HCT116 (cell line): Measurements from ENCODE around the gene VIPR2. TPM values are rescaled to one million over a fixed set of nuclear protein-coding genes. Genes with fewer than 3 reads are reported as not detected.

Experiments
- ATAC-seq: fragments of 200-7000 bp; cut with Tn5 transposase; 2 replicates; pipeline ENCODE4 v1.9.1; 2020; ENCODE audit warnings: mild to moderate bottlenecking, moderate library complexity
- BruUV-seq: library from RNA; stranded (reverse); fragments of 400-500 nt; replicated peaks from 2 replicates; lab custom pipeline; 2021; lab: Mats Ljungman, UMichigan
- CTCF ChIA-PET: fragments of 300-600 bp; sonication (Branson Sonifier 250); formaldehyde crosslinking; loops from one replicate; lab custom pipeline; 2021; ENCODE audit warnings: antibody characterized with exemption; lab: Charles Lee
- POLR2A ChIA-PET: fragments of 300-600, 350-600 bp; sonication (Branson Sonifier 250); formaldehyde crosslinking; loops from one replicate; lab custom pipeline; 2021; ENCODE audit warnings: antibody characterized with exemption; lab: Charles Lee
- RAD21 ChIA-PET, 2 experiments: fragments of 300-600 bp; sonication (Branson Sonifier 250); formaldehyde crosslinking; loops; one replicate each; lab custom pipeline; 2023; ENCODE audit warnings: low total read pairs in 2 of 2; ENCODE audit not compliant: uncharacterized antibody in 2 of 2, unreplicated experiment in 2 of 2, low non-redundant PET in 1 of 2; lab: Charles Lee
- DNase-seq: peaks from one replicate; pipeline ENCODE4 v3.0.0-alpha.2; 2010; ENCODE audit warnings: low read depth, low spot score
- H2AFZ ChIP-seq: fragments of 200-600 bp; shearing (Covaris generic), sonication (generic); 2 replicates; pipeline ENCODE4 v1.6.1; 2017; ENCODE audit warnings: low read depth, mixed run types, mixed read lengths, antibody characterized with exemption, low read length; ENCODE audit not compliant: poor library complexity, severe bottlenecking
- H3K27ac ChIP-seq: 2 replicates; pipeline ENCODE4 v1.5.1; 2012; ENCODE audit warnings: low read depth, low read length
- H3K27me3 ChIP-seq: fragments of 200-600 bp; sonication (generic); 2 replicates; pipeline ENCODE4 v1.6.1; 2016; ENCODE audit warnings: mixed run types, low read length, mixed read lengths; ENCODE audit not compliant: insufficient read depth
- H3K36me3 ChIP-seq, 2 experiments: fragments of 200-500 bp in 1 of 2; fragments of 200-600 bp in 1 of 2; sonication (Bioruptor generic) in 1 of 2; sonication (generic) in 1 of 2; 2 replicates each; pipeline versions ENCODE4 v1.5.1 to v1.6.1; 2014 to 2016; ENCODE audit warnings: low read length in 2 of 2, inconsistent platforms in 1 of 2, mixed read lengths in 1 of 2, mixed run types in 1 of 2; ENCODE audit not compliant: insufficient read depth in 2 of 2, control insufficient read depth in 1 of 2
- H3K4me1 ChIP-seq, 2 experiments: fragments of 200-600 bp in 1 of 2; sonication (generic) in 1 of 2; 2 replicates each; pipeline versions ENCODE4 v1.5.1 to v1.6.1; 2012 to 2017; ENCODE audit warnings: low read length in 2 of 2, inconsistent platforms in 1 of 2, mild to moderate bottlenecking in 1 of 2, mixed read lengths in 1 of 2, mixed run types in 1 of 2, moderate library complexity in 1 of 2; ENCODE audit not compliant: insufficient read depth in 2 of 2, control insufficient read depth in 1 of 2
- H3K4me2 ChIP-seq: fragments of 200-600 bp; sonication (generic); 2 replicates; pipeline ENCODE4 v1.6.1; 2017; ENCODE audit warnings: mixed run types, low read length, mixed read lengths
- H3K4me3 ChIP-seq, 2 experiments: fragments of 200-600 bp in 1 of 2; sonication (generic) in 1 of 2; replicated peaks in 1 of 2; 2 replicates each; pipeline ENCODE4 v1.5.1; 2011 to 2016; ENCODE audit warnings: low read length in 2 of 2, control low read depth in 1 of 2, low read depth in 1 of 2, mild to moderate bottlenecking in 1 of 2, mixed read lengths in 1 of 2, mixed run types in 1 of 2
- H3K79me2 ChIP-seq: fragments of 200-600 bp; sonication (generic); 2 replicates; pipeline ENCODE4 v1.6.1; 2017; ENCODE audit warnings: mild to moderate bottlenecking, mixed run types, low read length, moderate library complexity, mixed read lengths; ENCODE audit not compliant: insufficient read depth
- H3K9ac ChIP-seq: fragments of 200-600 bp; sonication (generic); 2 replicates; pipeline ENCODE4 v1.6.1; 2016; ENCODE audit warnings: low read length, mixed read lengths
- H3K9me2 ChIP-seq: fragments of 200-600 bp; sonication (generic), shearing (Covaris generic); 2 replicates; pipeline ENCODE4 v1.6.1; 2017; ENCODE audit warnings: mixed run types, mild to moderate bottlenecking, moderate library complexity; ENCODE audit not compliant: insufficient read depth
- H3K9me3 ChIP-seq, 2 experiments: fragments of 200-500 bp in 1 of 2; fragments of 200-600 bp in 1 of 2; sonication (Bioruptor generic) in 1 of 2; sonication (generic) in 1 of 2; 2 replicates each; pipeline ENCODE4 v1.6.1; 2014 to 2017; ENCODE audit warnings: low read length in 2 of 2, mixed read lengths in 2 of 2, inconsistent platforms in 1 of 2, low read depth in 1 of 2, mild to moderate bottlenecking in 1 of 2, mixed run types in 1 of 2, moderate library complexity in 1 of 2; ENCODE audit not compliant: control insufficient read depth in 1 of 2, insufficient read depth in 1 of 2
- H4K20me1 ChIP-seq: fragments of 200-600 bp; sonication (generic), shearing (Covaris generic); 2 replicates; pipeline ENCODE4 v1.6.1; 2017; ENCODE audit warnings: mixed run types, mild to moderate bottlenecking, moderate library complexity; ENCODE audit not compliant: insufficient read depth
- CBX3 ChIP-seq: IDR thresholded peaks from 2 replicates; pipeline ENCODE4 v1.6.1; 2012; ENCODE audit warnings: low read depth
- EGR1 ChIP-seq: IDR thresholded peaks from 2 replicates; pipeline ENCODE4 v1.6.1; 2012; ENCODE audit warnings: low read depth
- ELF1 ChIP-seq: IDR thresholded peaks from 2 replicates; pipeline ENCODE4 v1.6.1; 2012; ENCODE audit warnings: low read depth, borderline replicate concordance
- EZH2 ChIP-seq: fragments of 200-600 bp; sonication (generic); IDR thresholded peaks from 2 replicates; pipeline ENCODE4 v1.6.1; 2017; ENCODE audit warnings: antibody characterized with exemption, mixed run types
- RAD21 ChIP-seq: IDR thresholded peaks from 2 replicates; pipeline ENCODE4 v1.6.1; 2012; ENCODE audit warnings: low read depth, mild to moderate bottlenecking
- SP1 ChIP-seq: IDR thresholded peaks from 2 replicates; pipeline ENCODE4 v1.6.1; 2012; ENCODE audit warnings: low read depth
- TCF7L2 ChIP-seq: IDR thresholded peaks from 2 replicates; pipeline ENCODE4 v1.7.0; 2011; ENCODE audit warnings: borderline replicate concordance, inconsistent platforms; ENCODE audit not compliant: insufficient read depth, insufficient read length; ENCODE audit errors: extremely low read depth
- intact Hi-C: fragments of 100-400 bp; cut with micrococcal nuclease; formaldehyde crosslinking; loops from 2 replicates; pipeline ENCODE4 v1.10.0; 2022
- total RNA-seq: library from RNA; stranded (reverse); gene quantifications from one replicate; pipeline ENCODE4 v1.2.1, GENCODE V29; 2021; ENCODE audit not compliant: unreplicated experiment
- TF ChIP-seq, protein P1 (sequence below): IDR thresholded peaks from 2 replicates; pipeline ENCODE4 v1.6.1; 2012; ENCODE audit warnings: low read depth
- TF ChIP-seq, protein P2 (sequence below), 3 experiments: fragments of 200-600 bp in 1 of 3; sonication (generic) in 1 of 3; IDR thresholded peaks in 2 of 3; conservative IDR thresholded peaks in 1 of 3; 2 replicates each; pipeline ENCODE4 v1.5.1; 2012 to 2017; ENCODE audit warnings: low read depth in 2 of 3, low read length in 2 of 3, antibody characterized with exemption in 1 of 3, borderline replicate concordance in 1 of 3, control low read depth in 1 of 3, mild to moderate bottlenecking in 1 of 3, mixed read lengths in 1 of 3, mixed run types in 1 of 3, moderate library complexity in 1 of 3; ENCODE audit not compliant: insufficient read depth in 1 of 3
- TF ChIP-seq, protein P3 (sequence below): IDR thresholded peaks from 2 replicates; pipeline ENCODE4 v1.6.1; 2012

Gene VIPR2
- total RNA-seq, 1 experiment from 2014 or later: 0.10 TPM

DNA sequence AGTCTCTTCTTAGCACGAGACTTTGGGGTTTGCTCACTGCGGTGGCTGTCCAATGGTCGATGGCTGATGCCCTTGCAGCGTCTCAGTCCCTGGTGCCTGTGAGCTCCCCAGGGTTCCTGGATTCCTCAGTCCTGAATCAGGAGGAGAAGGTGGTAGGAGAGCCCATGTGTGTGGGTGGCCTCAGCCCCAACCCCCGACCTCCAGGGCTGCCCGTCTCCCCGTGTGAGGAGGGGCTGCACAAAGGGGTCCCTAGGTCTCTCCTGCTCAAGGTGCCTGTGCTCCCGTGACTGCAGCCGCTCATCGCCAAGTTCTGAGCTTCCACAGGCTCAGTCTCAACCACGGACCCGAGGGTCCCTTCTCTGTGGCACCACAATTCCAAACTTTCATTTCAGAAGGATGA is 142.9 kb downstream of the VIPR2 start:
- H3K27me3 ChIP-seq: no peaks in the 10 kb centered on the region
- RAD21 ChIA-PET: no interaction called here
- CTCF ChIA-PET: interaction anchor here (1.4 kb wide), 1 partner anchor 25 kb away, joined by 3 read pairs; no protein-coding TSS in a partner anchor

DNA sequence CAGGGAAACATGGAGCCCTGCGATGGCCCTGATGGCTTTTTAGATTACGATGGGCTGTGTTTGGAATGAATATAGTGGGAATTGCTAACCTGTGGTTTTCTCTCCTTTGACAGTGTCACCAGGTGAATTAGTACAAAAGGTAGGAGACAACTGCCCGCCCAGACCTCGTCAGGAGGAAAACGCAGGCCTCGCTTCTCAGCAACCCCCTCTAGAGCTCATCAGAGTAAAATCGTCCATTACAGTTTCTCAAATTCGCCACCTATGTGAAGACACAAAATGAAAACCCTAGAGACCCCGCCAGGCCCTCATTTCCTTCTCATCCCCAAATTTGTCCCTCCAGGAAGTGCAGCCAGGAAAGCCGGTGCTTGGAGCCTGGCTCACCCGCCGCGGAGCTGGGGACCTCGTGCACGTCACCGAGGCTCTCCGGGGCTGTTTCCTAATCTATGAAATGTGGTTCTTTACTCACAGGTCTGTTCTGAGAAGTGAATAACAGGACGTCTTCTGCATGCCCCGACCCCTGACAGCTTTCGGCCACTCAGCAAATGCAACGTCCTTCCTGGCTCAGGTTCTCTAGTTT is 143.7 kb downstream of the VIPR2 start:
- CTCF ChIA-PET: interaction anchor here (1.4 kb wide), 1 partner anchor 24 kb away, joined by 3 read pairs; no protein-coding TSS in a partner anchor
- RAD21 ChIA-PET: no interaction called here
- H3K9ac ChIP-seq: no peak overlapping the region
- intact Hi-C loops: no loop called here
- no peaks in the 10 kb centered on the region for H4K20me1 ChIP-seq
- DNase-seq: no peak
- no TSS peak for BruUV-seq
- TF ChIP-seq EZH2 (no peak), CBX3 (no peak), RAD21 (0 out of 2 replicates have a peak, but pooled peaks have one; percentile 11), EGR1 (no peak)
- TF ChIP-seq, protein P1, sequence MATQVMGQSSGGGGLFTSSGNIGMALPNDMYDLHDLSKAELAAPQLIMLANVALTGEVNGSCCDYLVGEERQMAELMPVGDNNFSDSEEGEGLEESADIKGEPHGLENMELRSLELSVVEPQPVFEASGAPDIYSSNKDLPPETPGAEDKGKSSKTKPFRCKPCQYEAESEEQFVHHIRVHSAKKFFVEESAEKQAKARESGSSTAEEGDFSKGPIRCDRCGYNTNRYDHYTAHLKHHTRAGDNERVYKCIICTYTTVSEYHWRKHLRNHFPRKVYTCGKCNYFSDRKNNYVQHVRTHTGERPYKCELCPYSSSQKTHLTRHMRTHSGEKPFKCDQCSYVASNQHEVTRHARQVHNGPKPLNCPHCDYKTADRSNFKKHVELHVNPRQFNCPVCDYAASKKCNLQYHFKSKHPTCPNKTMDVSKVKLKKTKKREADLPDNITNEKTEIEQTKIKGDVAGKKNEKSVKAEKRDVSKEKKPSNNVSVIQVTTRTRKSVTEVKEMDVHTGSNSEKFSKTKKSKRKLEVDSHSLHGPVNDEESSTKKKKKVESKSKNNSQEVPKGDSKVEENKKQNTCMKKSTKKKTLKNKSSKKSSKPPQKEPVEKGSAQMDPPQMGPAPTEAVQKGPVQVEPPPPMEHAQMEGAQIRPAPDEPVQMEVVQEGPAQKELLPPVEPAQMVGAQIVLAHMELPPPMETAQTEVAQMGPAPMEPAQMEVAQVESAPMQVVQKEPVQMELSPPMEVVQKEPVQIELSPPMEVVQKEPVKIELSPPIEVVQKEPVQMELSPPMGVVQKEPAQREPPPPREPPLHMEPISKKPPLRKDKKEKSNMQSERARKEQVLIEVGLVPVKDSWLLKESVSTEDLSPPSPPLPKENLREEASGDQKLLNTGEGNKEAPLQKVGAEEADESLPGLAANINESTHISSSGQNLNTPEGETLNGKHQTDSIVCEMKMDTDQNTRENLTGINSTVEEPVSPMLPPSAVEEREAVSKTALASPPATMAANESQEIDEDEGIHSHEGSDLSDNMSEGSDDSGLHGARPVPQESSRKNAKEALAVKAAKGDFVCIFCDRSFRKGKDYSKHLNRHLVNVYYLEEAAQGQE: no peak
- TF ChIP-seq, protein P2, sequence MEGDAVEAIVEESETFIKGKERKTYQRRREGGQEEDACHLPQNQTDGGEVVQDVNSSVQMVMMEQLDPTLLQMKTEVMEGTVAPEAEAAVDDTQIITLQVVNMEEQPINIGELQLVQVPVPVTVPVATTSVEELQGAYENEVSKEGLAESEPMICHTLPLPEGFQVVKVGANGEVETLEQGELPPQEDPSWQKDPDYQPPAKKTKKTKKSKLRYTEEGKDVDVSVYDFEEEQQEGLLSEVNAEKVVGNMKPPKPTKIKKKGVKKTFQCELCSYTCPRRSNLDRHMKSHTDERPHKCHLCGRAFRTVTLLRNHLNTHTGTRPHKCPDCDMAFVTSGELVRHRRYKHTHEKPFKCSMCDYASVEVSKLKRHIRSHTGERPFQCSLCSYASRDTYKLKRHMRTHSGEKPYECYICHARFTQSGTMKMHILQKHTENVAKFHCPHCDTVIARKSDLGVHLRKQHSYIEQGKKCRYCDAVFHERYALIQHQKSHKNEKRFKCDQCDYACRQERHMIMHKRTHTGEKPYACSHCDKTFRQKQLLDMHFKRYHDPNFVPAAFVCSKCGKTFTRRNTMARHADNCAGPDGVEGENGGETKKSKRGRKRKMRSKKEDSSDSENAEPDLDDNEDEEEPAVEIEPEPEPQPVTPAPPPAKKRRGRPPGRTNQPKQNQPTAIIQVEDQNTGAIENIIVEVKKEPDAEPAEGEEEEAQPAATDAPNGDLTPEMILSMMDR (IDR thresholded peaks at IDR 0.05 in 2 of 3, conservative IDR thresholded peaks at IDR 0.05 in 1 of 3; ENCODE audit: borderline replicate concordance in 1 of 3, insufficient read depth in 1 of 3, low read depth in 2 of 3, low read length in 2 of 3): peak in 2 of 3 experiments; percentile 29 to 47; a peak in 2 of 6 replicates
- H3K36me3 ChIP-seq: no peaks in the 10 kb centered on the region
- H3K27ac ChIP-seq: no peak overlapping the region
- no peaks in the 10 kb centered on the region for H3K79me2 ChIP-seq
- no peak overlapping the region for H3K4me2 ChIP-seq
- no peaks in the 10 kb centered on the region for H3K9me3 ChIP-seq
- no peaks in the 10 kb centered on the region for H3K9me2 ChIP-seq
- no peaks in the 10 kb centered on the region for H3K4me1 ChIP-seq
- ATAC-seq: peak; percentile 80
- H2AFZ ChIP-seq: peak overlapping the region; percentile 13
- no peak overlapping the region for H3K4me3 ChIP-seq
- POLR2A ChIA-PET: no interaction called here
- H3K27me3 ChIP-seq: no peaks in the 10 kb centered on the region

More for the DNA sequence above, 142.9 kb downstream of the VIPR2 start:
- Histone ChIP-seq H3K79me2 (no peaks in the 10 kb centered on the region), H3K4me2 (no peak overlapping the region), H4K20me1 (no peaks in the 10 kb centered on the region), H3K27ac (no peak overlapping the region), H2AFZ (no peak overlapping the region), H3K9ac (no peak overlapping the region), H3K9me2 (no peaks in the 10 kb centered on the region), H3K4me1 (peaks cover 0 to 2% of the 10 kb centered on the region in 2 experiments; a peak in 1 of 4 replicates), H3K36me3 (no peaks in the 10 kb centered on the region), H3K4me3 (no peak overlapping the region), H3K9me3 (no peaks in the 10 kb centered on the region)
- intact Hi-C loops: no loop called here
- no TSS peak for BruUV-seq
- ATAC-seq (no peak), DNase-seq (no peak)
- TF ChIP-seq ELF1 (no peak), SP1 (no peak), RAD21 (no peak), TCF7L2 (no peak)
- TF ChIP-seq, protein P3, sequence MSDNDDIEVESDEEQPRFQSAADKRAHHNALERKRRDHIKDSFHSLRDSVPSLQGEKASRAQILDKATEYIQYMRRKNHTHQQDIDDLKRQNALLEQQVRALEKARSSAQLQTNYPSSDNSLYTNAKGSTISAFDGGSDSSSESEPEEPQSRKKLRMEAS: no peak
- POLR2A ChIA-PET: no interaction called here
